ENCODE data around the gene CALY. TPM values are rescaled to one million over a fixed set of nuclear protein-coding genes. Genes with fewer than 3 reads are reported as not detected.
A peak's percentile ranks its signal among the peaks of the same experiment; 100 is the strongest.

CALY gene
- total RNA-seq, 3 donors from 2014 or later (not counting 1 experiment from before 2014, with no cell fraction given), result not detected

DNA sequence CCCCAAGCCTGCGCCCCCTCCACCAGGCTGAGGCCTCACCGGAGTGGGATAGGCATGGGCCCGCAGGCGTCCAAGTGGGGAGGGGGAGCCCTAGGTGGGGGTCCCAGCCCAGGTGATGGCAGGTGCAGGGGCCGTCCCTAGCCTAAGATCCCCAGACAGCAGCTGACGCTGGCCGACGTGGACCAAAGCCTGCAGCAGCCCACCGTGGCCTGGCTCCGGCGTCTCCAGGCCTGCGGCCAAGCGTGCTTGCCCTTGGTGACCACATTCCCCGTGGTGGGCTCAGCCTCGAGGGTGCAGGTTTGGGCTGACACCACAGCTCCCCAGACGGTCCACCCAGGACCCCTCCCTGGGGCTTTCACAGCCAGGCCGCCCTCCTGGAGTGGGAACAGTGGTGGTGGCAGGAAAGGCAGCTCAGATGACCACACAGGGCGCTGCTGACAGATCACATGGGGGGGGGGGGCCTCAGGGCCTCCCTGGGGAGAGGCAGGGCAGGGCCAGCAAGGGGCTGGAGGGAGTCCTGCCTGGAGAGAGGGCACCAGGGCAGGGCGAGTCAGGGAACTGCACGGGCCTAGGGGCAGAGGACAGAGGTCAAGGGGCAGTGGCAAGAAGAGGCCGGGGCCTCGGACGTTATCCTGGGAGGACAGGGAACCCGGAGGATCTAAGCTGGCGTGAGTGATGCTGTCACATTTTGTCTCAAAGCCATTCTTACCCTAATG lies 59.3 kb downstream of the CALY start:
- 50% methylated on average over 24 of the region's 25 CpGs for WGBS (ENCODE audit: insufficient coverage)
- H3K36me3 ChIP-seq (ENCODE audit: control insufficient read depth, insufficient read depth, low read length), result peaks cover 28% of the 10 kb centered on the region
- Mint-ChIP-seq H3K9me3 (no peaks in the 10 kb centered on the region), H3K27me3 (ENCODE audit: low read depth in 2 of 2) (no peaks in the 10 kb centered on the region), H3K4me3 (peak overlapping the region; percentile 92), H3K27ac (peak overlapping the region; percentile 98), H3K36me3 (no peaks in the 10 kb centered on the region), H3K4me1 (peaks cover 28 to 49% of the 10 kb centered on the region in 2 donors)
- H3K4me1 ChIP-seq (ENCODE audit: control insufficient read depth, insufficient read depth, low read length), result peaks cover 75% of the 10 kb centered on the region
- no peak for TF ChIP-seq CTCF (IDR thresholded peaks at IDR 0.05)
- peak overlapping the region; percentile 95 for H3K27ac ChIP-seq (ENCODE audit: low read length)
- H3K4me3 ChIP-seq (ENCODE audit: low read length), result peak overlapping the region; percentile 35
- peak in 1 of 2 donors; percentile 42 for DNase-seq
- no peaks in the 10 kb centered on the region for H3K27me3 ChIP-seq (ENCODE audit: control insufficient read depth, insufficient read depth, low read length)
- ATAC-seq, result no peak
- H3K9me3 ChIP-seq (ENCODE audit: control insufficient read depth, insufficient read depth, low read length), result no peaks in the 10 kb centered on the region
- intact Hi-C loops (cut with micrococcal nuclease), result loop anchor here (5.0 kb wide), 1 partner anchor 115 kb away; the partner anchor contains the start of gene MTG1

DNA sequence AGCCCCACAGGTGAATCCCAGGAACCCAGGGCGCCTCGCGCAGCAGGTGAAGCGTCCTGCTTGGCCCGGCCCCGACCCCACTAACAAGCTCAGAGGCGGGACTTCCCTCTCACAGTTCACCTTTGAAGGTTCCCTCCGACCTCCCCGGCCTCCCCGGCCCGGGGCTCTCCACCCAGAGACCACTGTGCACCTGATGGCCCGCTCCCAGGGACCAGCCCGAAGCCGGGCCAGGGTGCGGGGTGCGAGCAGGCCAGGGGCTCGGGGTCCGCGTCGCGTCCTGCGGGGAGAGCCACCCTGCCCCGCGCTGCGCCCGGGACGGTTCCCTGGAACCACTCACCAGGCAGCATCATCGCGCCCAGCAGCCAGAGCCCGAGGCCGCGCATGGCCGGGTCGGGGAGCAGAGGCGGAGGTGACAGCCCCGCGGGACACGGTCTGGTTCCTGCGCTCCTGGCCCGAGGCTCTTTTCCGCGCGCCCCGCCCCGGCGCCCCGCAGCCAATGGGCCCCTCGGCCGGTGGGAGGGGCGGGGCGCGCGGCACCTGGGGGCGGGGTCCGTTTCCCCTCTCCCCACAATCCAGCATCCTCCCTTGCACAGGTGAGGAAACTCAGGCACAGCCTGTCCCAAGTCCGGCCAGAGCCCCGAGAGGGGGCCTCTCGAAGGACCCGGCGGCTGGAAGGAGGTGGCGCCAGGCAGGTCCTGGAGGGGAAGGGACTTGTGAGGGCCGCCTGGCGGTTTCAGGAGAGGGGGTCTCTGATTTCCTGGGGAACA lies 60.1 kb downstream of the CALY start, which contains the start of gene ADAM8:
Gene ADAM8, minus strand, starts transcription at position 434 of the 767 bp plus-strand sequence. Its CDS starts 51 bp downstream, at position 383.
- peak within 1 kb of the TSS; percentile 98 for H3K27ac Mint-ChIP-seq
- H3K4me1 ChIP-seq (ENCODE audit: control insufficient read depth, insufficient read depth, low read length), result peaks cover 75% of the 10 kb centered on the region
- DNase-seq, result peak; percentile 65 to 79

GRCh38 chr10:133276100-133276434 lies 60.6 kb downstream of the CALY start:
- Histone ChIP-seq H3K9me3 (ENCODE audit: control insufficient read depth, insufficient read depth, low read length) (no peaks in the 10 kb centered on the region), H3K27ac (ENCODE audit: low read length) (peak overlapping the region; percentile 93), H3K27me3 (ENCODE audit: control insufficient read depth, insufficient read depth, low read length) (no peaks in the 10 kb centered on the region), H3K4me3 (ENCODE audit: low read length) (peak overlapping the region; percentile 90), H3K4me1 (ENCODE audit: control insufficient read depth, insufficient read depth, low read length) (peaks cover 75% of the 10 kb centered on the region), H3K36me3 (ENCODE audit: control insufficient read depth, insufficient read depth, low read length) (peaks cover 30% of the 10 kb centered on the region)
- no peak for TF ChIP-seq CTCF (IDR thresholded peaks at IDR 0.05)
- Mint-ChIP-seq H3K36me3 (no peaks in the 10 kb centered on the region), H3K27ac (peak overlapping the region; percentile 98), H3K4me1 (peaks cover 28 to 49% of the 10 kb centered on the region in 2 donors), H3K4me3 (peak overlapping the region; percentile 93), H3K9me3 (no peaks in the 10 kb centered on the region), H3K27me3 (ENCODE audit: low read depth in 2 of 2) (no peaks in the 10 kb centered on the region)
- 1% methylated on average over 6 of the region's 6 CpGs for WGBS (ENCODE audit: insufficient coverage)
- DNase-seq (no peak), ATAC-seq (no peak)
- intact Hi-C loops (cut with micrococcal nuclease), result loop anchor here (5.0 kb wide), 1 partner anchor 116 kb away; the partner anchor contains the start of gene MTG1

More for the DNA sequence above, 60.1 kb downstream of the CALY start, which contains the start of gene ADAM8:
- H3K4me1 Mint-ChIP-seq, result peaks cover 28 to 49% of the 10 kb centered on the region in 2 donors
- 4% methylated on average over 63 of the region's 63 CpGs for WGBS (ENCODE audit: insufficient coverage)
- peak within 1 kb of the TSS; percentile 93 for H3K4me3 Mint-ChIP-seq
- peak within 1 kb of the TSS; percentile 95 for H3K27ac ChIP-seq (ENCODE audit: low read length)
- H3K36me3 Mint-ChIP-seq, result no peaks in the 10 kb centered on the region
- H3K27me3 Mint-ChIP-seq (ENCODE audit: low read depth in 2 of 2), result no peaks in the 10 kb centered on the region
- no peaks in the 10 kb centered on the region for H3K27me3 ChIP-seq (ENCODE audit: control insufficient read depth, insufficient read depth, low read length)
- no peaks in the 10 kb centered on the region for H3K9me3 Mint-ChIP-seq
- H3K36me3 ChIP-seq (ENCODE audit: control insufficient read depth, insufficient read depth, low read length), result peaks cover 28% of the 10 kb centered on the region
- peak; percentile 18 to 24 (median 22) for ATAC-seq
- H3K9me3 ChIP-seq (ENCODE audit: control insufficient read depth, insufficient read depth, low read length), result no peaks in the 10 kb centered on the region
- peak within 1 kb of the TSS; percentile 90 for H3K4me3 ChIP-seq (ENCODE audit: low read length)
- intact Hi-C loops (cut with micrococcal nuclease), result loop anchor here (5.0 kb wide), 1 partner anchor 116 kb away; the partner anchor contains the start of gene MTG1
- TF ChIP-seq CTCF (IDR thresholded peaks at IDR 0.05), result no peak
